H1 (cell line): ENCODE measurements around the gene UBE2L6. TPM values are rescaled to one million over a fixed set of nuclear protein-coding genes. Genes with fewer than 3 reads are reported as not detected.

Experiments used
- ATF3 ChIP-seq: IDR thresholded peaks from 2 replicates; pipeline ENCODE4 v1.6.1; 2011; ENCODE audit warnings: low read depth, mild to moderate bottlenecking, low read length; ENCODE audit not compliant: insufficient read depth
- BCL11A ChIP-seq, 2 experiments: IDR thresholded peaks; one replicate each; pipeline ENCODE4 v1.6.1; 2011; ENCODE audit warnings: low read depth in 2 of 2, low read length in 2 of 2, mild to moderate bottlenecking in 2 of 2
- CHD1 ChIP-seq: IDR thresholded peaks from 2 replicates; pipeline ENCODE4 v1.6.1; 2012; ENCODE audit warnings: low read depth, low read length, improper control_type of control experiment
- CREB1 ChIP-seq: IDR thresholded peaks from 2 replicates; pipeline ENCODE4 v1.6.1; 2012; ENCODE audit warnings: inconsistent platforms
- CTCF ChIP-seq, 3 experiments: IDR thresholded peaks; 1 replicate in 2 of 3; 2 replicates in 1 of 3; pipeline versions ENCODE4 v1.5.1 to v1.6.1; 2011; ENCODE audit warnings: low read length in 3 of 3, mild to moderate bottlenecking in 3 of 3, inconsistent platforms in 2 of 3, low read depth in 1 of 3, moderate library complexity in 1 of 3; ENCODE audit not compliant: insufficient read depth in 1 of 3; ENCODE audit errors: control extremely low read depth in 1 of 3
- E2F6 ChIP-seq: IDR thresholded peaks from 2 replicates; pipeline ENCODE4 v1.6.1; 2012; ENCODE audit warnings: inconsistent platforms
- EGR1 ChIP-seq: IDR thresholded peaks from 2 replicates; pipeline ENCODE4 v1.6.1; 2011; ENCODE audit warnings: low read depth, low read length, borderline replicate concordance
- PHF8 ChIP-seq: fragments of 200-600 bp; sonication (generic); conservative IDR thresholded peaks from 2 replicates; pipeline ENCODE4 v1.7.1; 2012; ENCODE audit warnings: low read depth, mild to moderate bottlenecking, inconsistent platforms, low read length, moderate library complexity
- POLR2AphosphoS5 ChIP-seq: IDR thresholded peaks from 2 replicates; pipeline ENCODE4 v1.6.1; 2011; ENCODE audit warnings: low read depth, low read length
- POU5F1 ChIP-seq: IDR thresholded peaks from 2 replicates; pipeline ENCODE4 v1.6.1; 2011; ENCODE audit warnings: low read depth, mild to moderate bottlenecking, low read length, moderate library complexity
- RAD21 ChIP-seq, 2 experiments: IDR thresholded peaks in 1 of 2; conservative IDR thresholded peaks in 1 of 2; 2 replicates each; pipeline ENCODE4 v1.6.1; 2011; ENCODE audit warnings: low read depth in 2 of 2, low read length in 2 of 2, improper control_type of control experiment in 1 of 2, inconsistent platforms in 1 of 2, mild to moderate bottlenecking in 1 of 2, moderate library complexity in 1 of 2
- RBBP5 ChIP-seq: IDR thresholded peaks from 2 replicates; pipeline ENCODE4 v1.7.1; 2012; ENCODE audit warnings: low read depth, mild to moderate bottlenecking, inconsistent platforms, low read length, moderate library complexity, borderline replicate concordance
- SAP30 ChIP-seq: fragments of 300-600 bp; sonication (generic); IDR thresholded peaks from 2 replicates; pipeline ENCODE4 v1.7.1; 2012; ENCODE audit warnings: low read length, moderate library complexity, mild to moderate bottlenecking, inconsistent platforms; ENCODE audit not compliant: insufficient read depth, insufficient replicate concordance
- SRF ChIP-seq: IDR thresholded peaks from 2 replicates; pipeline ENCODE4 v1.6.1; 2011; ENCODE audit warnings: mild to moderate bottlenecking, low read depth, low read length, moderate library complexity
- SUZ12 ChIP-seq: fragments of 200-600 bp; sonication (generic); IDR thresholded peaks from 2 replicates; pipeline ENCODE4 v1.6.1; 2012; ENCODE audit warnings: mild to moderate bottlenecking, inconsistent platforms, low read length, moderate library complexity, mixed read lengths
- TAF1 ChIP-seq: IDR thresholded peaks from 2 replicates; pipeline ENCODE4 v1.6.1; 2011; ENCODE audit warnings: mild to moderate bottlenecking, low read depth, low read length
- TCF12 ChIP-seq: IDR thresholded peaks from 2 replicates; pipeline ENCODE4 v1.6.1; 2011; ENCODE audit warnings: low read depth, mild to moderate bottlenecking, low read length
- USF2 ChIP-seq: IDR thresholded peaks from 2 replicates; pipeline ENCODE4 v1.6.1; 2011; ENCODE audit warnings: low read length, improper control_type of control experiment
- polyA plus RNA-seq, 7 experiments: library from polyadenylated mRNA; depleted of rRNA in 3 of 7; stranded (reverse) in 5 of 7; unstranded in 2 of 7; fragments of >200 nt in 5 of 7; fragments of 200-250 nt in 2 of 7; gene quantifications; 1 replicate in 5 of 7; 2 replicates in 1 of 7; 4 replicates in 1 of 7; pipeline versions ENCODE4 v1.2.1 to v1.2.3, GENCODE V29; 2011 to 2013; ENCODE audit warnings: missing spikeins in 2 of 7, mixed read lengths in 2 of 7
- total RNA-seq: library from RNA; stranded (reverse); fragmentation: NEBNext Ultra II Directional; extraction: Animal tissue kit (Norgen Biotek cat#: 25700); gene quantifications from 2 replicates; pipeline ENCODE4 v1.2.1, GENCODE V29; 2021

The UBE2L6 gene
- total and polyA plus RNA-seq, 2 of the 8 experiments (the other 6 are each of a cell fraction or from before 2014, with no cell fraction given) = 67.8 to 89.2 TPM

GRCh38 chr11:57515332-57516060 is 52.0 kb downstream of the UBE2L6 start, which contains the start of gene SLC43A1 (continued):
- TF ChIP-seq CTCF (IDR thresholded peaks at IDR 0.05; ENCODE audit: control extremely low read depth in 1 of 3, insufficient read depth in 1 of 3, low read depth in 1 of 3, low read length in 3 of 3) (no peak), RAD21 (IDR thresholded peaks at IDR 0.05 in 1 of 2, conservative IDR thresholded peaks at IDR 0.05 in 1 of 2; ENCODE audit: low read depth in 2 of 2, low read length in 2 of 2) (0 out of 4 replicates have a peak, but pooled peaks of 1 of the 2 experiments have one; percentile 0), TCF12 (no peak), CREB1 (no peak), TAF1 (0 out of 2 replicates have a peak, but pooled peaks have one; percentile 31), USF2 (peak; percentile 70), SAP30 (peak; percentile 74), POU5F1 (no peak), CHD1 (no peak), ATF3 (0 out of 2 replicates have a peak, but pooled peaks have one; percentile 21), E2F6 (0 out of 2 replicates have a peak, but pooled peaks have one; percentile 23), SUZ12 (peak; percentile 49), EGR1 (no peak), BCL11A (IDR thresholded peaks at IDR 0.05; ENCODE audit: low read depth in 2 of 2, low read length in 2 of 2) (no peak), SRF (no peak), PHF8 (no peak), RBBP5 (peak; percentile 67; the same call in 1 of the 2 replicates), POLR2AphosphoS5 (no peak)
